MM.1S (cell line): ENCODE measurements around the gene SLFN5.

Source experiments
- CTCF ChIP-seq: fragments of 300-600 bp; sonication (generic); IDR thresholded peaks from 2 replicates; pipeline ENCODE4 v1.5.1; 2016; ENCODE audit warnings: antibody characterized with exemption, low read length, mixed read lengths
- EZH2 ChIP-seq: fragments of 300-600 bp; sonication (generic); optimal IDR thresholded peaks from 2 replicates; pipeline ENCODE3; 2017; ENCODE audit warnings: low read depth, mild to moderate bottlenecking, antibody characterized with exemption, low read length, mixed read lengths

GRCh38 chr17:35322749-35323148 is 79.9 kb downstream of the SLFN5 start:
- TF ChIP-seq CTCF (no peak), EZH2 (no peak)
